NCI-H2171 treated with DMSO at 0.1 percent for 48 hours (cell line): Measurements from ENCODE around the gene TBC1D3C.
"Not testable (repeated sequence)": the region's sequence is repeated elsewhere in the genome, so short reads cannot be mapped to it uniquely, and the experiment has no call there.

Experiments
- DNase-seq: peaks from one replicate; lab custom pipeline; 2025; lab: John Stamatoyannopoulos, UW

TBC1D3C gene

DNA sequence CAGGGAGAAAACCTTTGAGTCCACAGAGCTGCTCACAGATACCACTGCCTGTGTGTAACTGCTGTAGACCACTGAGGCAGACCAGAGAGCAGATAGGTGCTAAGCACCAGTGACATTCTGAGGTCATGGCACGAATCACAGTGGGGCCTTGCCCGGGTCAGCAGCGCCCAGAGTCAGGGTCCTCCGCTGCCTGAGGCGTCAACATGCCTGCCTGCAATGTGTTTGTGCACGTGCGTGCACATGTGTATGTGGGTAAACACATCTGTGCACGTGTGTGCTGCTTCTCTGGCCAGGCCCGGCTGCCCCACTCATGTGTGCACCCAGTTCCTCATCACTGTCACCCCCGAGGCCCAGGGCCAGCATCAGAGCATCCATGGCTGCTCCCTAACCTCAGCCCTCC lies at the start of gene TBC1D3C:
TSS of gene TBC1D3C (minus strand) at position 101 of the 400 bp plus-strand sequence. CDS start 1,568 bp downstream, outside the sequence.
- not testable (repeated sequence) for DNase-seq

DNA sequence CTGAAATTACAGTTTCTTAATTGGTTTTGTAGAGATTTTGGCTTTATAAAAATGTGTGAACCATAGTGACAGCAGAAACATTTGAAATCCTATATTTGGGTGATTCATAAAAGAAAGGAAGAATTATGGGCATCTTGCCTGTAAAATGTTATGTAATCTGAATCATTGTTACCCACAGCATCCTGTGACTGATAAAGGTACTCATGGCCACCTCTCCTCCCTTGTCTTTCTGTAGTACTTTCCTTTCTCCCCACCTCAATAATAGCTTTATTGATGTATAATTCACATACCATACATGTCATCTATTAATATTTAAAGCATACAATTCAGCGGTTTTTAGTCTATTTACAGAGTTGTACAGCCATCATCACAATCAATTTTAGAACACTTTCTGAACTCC lies 30.8 kb upstream of the TBC1D3C start:
- DNase-seq = not testable (repeated sequence)

DNA sequence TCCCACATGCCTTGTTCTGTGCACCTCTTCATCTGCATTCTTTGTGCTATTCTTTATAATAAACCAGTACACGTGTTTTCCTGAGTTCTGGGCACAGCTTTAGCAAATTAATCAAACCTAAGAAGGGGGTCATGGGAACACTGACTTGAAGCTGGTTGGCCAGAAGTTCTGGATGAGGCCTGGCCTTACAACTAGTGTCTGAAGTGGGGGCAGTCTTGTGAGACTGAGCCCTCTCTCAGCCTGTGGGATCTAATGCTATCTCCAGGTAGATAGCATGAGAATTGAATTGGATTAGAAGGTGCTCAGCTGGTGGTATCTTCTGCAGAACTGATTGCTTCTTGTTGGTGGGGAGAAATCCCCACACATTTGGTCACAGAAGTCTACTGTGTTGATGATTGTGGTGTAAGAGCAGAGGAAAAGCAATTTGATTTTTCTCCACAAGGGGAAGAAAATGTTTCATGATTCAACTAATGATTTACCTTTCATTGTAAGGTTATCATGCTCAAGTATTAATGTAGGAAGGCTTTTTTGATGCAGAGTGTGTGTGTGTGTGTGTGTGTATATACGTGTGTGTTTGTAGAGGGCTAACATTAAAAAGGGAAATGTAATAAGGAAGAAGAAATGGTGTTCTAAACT lies 25.7 kb upstream of the TBC1D3C start:
- DNase-seq = not testable (repeated sequence)

DNA sequence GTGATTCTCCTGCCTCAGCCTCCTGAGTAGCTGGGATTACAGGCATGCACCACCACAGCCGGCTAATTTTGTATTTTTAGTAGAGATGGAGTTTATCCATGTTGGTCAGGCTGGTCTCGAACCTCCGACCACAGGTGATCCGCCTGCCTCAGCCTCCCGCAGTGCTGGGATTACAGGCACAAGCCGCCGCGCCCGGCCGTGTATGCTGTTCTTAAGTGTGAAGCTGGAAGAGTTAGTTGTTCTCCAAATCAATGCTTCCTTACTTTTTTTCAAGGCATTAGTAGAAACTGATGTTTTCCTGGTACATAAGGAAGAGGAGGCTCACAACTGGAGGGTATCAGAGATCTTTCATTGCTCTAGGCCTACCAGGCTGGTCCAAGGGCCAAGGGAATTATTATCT lies 19.7 kb upstream of the TBC1D3C start:
- not testable (repeated sequence) for DNase-seq

DNA sequence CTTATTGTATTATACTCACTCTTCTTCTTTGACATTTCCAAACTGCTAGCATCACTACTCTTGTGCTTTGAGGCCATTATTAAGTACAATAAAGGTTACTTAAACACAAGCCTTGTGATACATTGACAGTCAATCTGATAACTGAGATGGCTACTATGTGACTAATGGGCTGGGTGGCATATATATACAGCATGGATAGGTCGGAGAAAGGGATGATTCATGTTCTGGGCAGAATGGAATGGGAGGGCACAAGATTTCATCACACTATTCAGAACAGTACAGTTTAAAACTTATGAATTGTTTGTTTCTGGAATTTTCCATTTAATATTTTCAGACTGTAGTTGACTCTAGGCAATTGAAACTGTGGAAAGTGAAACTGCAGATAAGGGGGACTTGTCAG lies 18.9 kb upstream of the TBC1D3C start:
- DNase-seq = not testable (repeated sequence)
